GM19240 (cell line): ENCODE data around the gene NXPE3.
"Not testable (repeated sequence)": the region's sequence is repeated elsewhere in the genome, so short reads cannot be mapped to it uniquely, and the experiment has no call there.

Source experiments
- DNase-seq: peaks from one replicate; pipeline ENCODE4 v3.0.0; 2011; ENCODE audit warnings: low spot score; ENCODE audit not compliant: insufficient read length

The NXPE3 gene

GRCh38 chr3:101851850-101852714 lies 73.1 kb downstream of the NXPE3 start:
- no peak for DNase-seq

- DNase-seq = no peak
Observed at GRCh38 chr3:101852983-101853840, 74.2 kb downstream of the NXPE3 start.

GRCh38 chr3:101853982-101854381 lies 75.0 kb downstream of the NXPE3 start:
- no peak for DNase-seq

- no peak for DNase-seq
Observed at GRCh38 chr3:101854608-101855304, 75.7 kb downstream of the NXPE3 start.

- no peak for DNase-seq
Observed at GRCh38 chr3:101857301-101857741, 78.3 kb downstream of the NXPE3 start.

GRCh38 chr3:101858464-101859030 lies 79.5 kb downstream of the NXPE3 start:
- DNase-seq = no peak

- DNase-seq = no peak
Observed at GRCh38 chr3:101859882-101860448, 81.0 kb downstream of the NXPE3 start.

- no peak for DNase-seq
Observed at GRCh38 chr3:101861212-101861788, 82.3 kb downstream of the NXPE3 start.

GRCh38 chr3:101861789-101862415 lies 82.9 kb downstream of the NXPE3 start:
- no peak for DNase-seq

GRCh38 chr3:101862416-101863165 lies 83.6 kb downstream of the NXPE3 start:
- no peak for DNase-seq

- DNase-seq = not testable (repeated sequence)
Observed at GRCh38 chr3:101864926-101865325, 85.9 kb downstream of the NXPE3 start.

- no peak for DNase-seq
Observed at GRCh38 chr3:101865751-101866509, 86.9 kb downstream of the NXPE3 start.

- no peak for DNase-seq
Observed at GRCh38 chr3:101867511-101867910, 88.5 kb downstream of the NXPE3 start.

- no peak for DNase-seq
Observed at GRCh38 chr3:101867996-101868395, 89.0 kb downstream of the NXPE3 start.

GRCh38 chr3:101868534-101869464 lies 89.8 kb downstream of the NXPE3 start:
- no peak for DNase-seq

GRCh38 chr3:101870138-101870537 lies 91.1 kb downstream of the NXPE3 start:
- DNase-seq = no peak

GRCh38 chr3:101873619-101874018 lies 94.6 kb downstream of the NXPE3 start:
- no peak for DNase-seq

- no peak for DNase-seq
Observed at GRCh38 chr3:101876142-101876541, 97.1 kb downstream of the NXPE3 start.
